Testis (tissue), 2 donors: ENCODE results near the gene ZNF717.

Source experiments
- POLR2A ChIP-seq: fragments of 450-650 bp; IDR thresholded peaks from one replicate; pipeline ENCODE4 v1.6.1; 2017; ENCODE audit warnings: antibody characterized with exemption, mild to moderate bottlenecking, moderate library complexity
- TF ChIP-seq, protein P1 (sequence below), 3 experiments: fragments of 450-650 bp in 2 of 3; fragments of 200-600 bp in 1 of 3; sonication (generic) in 1 of 3; IDR thresholded peaks; one replicate each; pipeline ENCODE4 v1.5.1; 2016 to 2019; ENCODE audit warnings: antibody characterized with exemption in 3 of 3, mild to moderate bottlenecking in 2 of 3, moderate library complexity in 1 of 3

DNA sequence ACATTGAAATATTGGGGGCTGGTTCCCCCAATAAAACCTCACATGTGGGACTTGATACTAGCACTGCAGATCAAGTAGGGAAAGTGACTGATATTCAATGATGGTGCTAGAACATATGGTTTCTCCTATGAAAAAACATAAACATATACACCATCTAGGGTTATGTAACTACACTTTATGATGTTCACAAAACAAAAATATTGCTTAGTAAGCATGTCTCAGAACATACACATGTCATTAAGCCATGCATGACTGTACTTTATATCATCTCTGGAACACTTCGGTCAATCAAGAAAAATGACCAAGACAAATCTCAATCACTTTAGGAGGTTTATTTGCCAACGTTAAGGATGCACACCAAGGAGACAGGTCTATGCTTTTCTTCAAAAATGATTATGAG is 57.4 kb downstream of the ZNF717 start:
- TF ChIP-seq, protein P1, sequence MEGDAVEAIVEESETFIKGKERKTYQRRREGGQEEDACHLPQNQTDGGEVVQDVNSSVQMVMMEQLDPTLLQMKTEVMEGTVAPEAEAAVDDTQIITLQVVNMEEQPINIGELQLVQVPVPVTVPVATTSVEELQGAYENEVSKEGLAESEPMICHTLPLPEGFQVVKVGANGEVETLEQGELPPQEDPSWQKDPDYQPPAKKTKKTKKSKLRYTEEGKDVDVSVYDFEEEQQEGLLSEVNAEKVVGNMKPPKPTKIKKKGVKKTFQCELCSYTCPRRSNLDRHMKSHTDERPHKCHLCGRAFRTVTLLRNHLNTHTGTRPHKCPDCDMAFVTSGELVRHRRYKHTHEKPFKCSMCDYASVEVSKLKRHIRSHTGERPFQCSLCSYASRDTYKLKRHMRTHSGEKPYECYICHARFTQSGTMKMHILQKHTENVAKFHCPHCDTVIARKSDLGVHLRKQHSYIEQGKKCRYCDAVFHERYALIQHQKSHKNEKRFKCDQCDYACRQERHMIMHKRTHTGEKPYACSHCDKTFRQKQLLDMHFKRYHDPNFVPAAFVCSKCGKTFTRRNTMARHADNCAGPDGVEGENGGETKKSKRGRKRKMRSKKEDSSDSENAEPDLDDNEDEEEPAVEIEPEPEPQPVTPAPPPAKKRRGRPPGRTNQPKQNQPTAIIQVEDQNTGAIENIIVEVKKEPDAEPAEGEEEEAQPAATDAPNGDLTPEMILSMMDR (IDR thresholded peaks at IDR 0.05), result no peak
- no peak for TF ChIP-seq POLR2A
